CD4-positive, CD25-positive, alpha-beta regulatory T cell (primary cell): ENCODE results near the gene NPLOC4. TPM values are rescaled to one million over a fixed set of nuclear protein-coding genes. Genes with fewer than 3 reads are reported as not detected.

Source experiments
- ATAC-seq, 2 donors: fragments of 150-1000 bp; cut with Tn5 transposase; one replicate each; pipeline ENCODE4 v1.10.0; 2021; ENCODE audit warnings: low read depth in 2 of 2, moderate number of reproducible peaks in 2 of 2, moderate library complexity in 1 of 2
- DNase-seq, 3 donors: peaks; one replicate each; pipeline versions ENCODE4 v3.0.0 to v3.0.0-alpha.2; 2012 to 2022; ENCODE audit warnings: mixed read lengths in 1 of 3
- H3K27ac ChIP-seq: one replicate; pipeline ENCODE4 v1.7.0; 2013; ENCODE audit warnings: mild to moderate bottlenecking, low read length; ENCODE audit not compliant: insufficient read depth, poor library complexity, severe bottlenecking
- H3K27me3 ChIP-seq: one replicate; pipeline ENCODE4 v1.7.0; 2013; ENCODE audit warnings: low read length; ENCODE audit not compliant: control insufficient read depth, insufficient read depth
- H3K36me3 ChIP-seq: one replicate; pipeline ENCODE4 v1.7.0; 2013; ENCODE audit warnings: mild to moderate bottlenecking, low read length, moderate library complexity; ENCODE audit not compliant: control insufficient read depth, insufficient read depth
- H3K4me1 ChIP-seq: 2 replicates; pipeline ENCODE4 v1.7.0; 2013; ENCODE audit warnings: mild to moderate bottlenecking, low read length; ENCODE audit not compliant: insufficient read depth, control insufficient read depth, poor library complexity, severe bottlenecking
- H3K4me3 ChIP-seq: one replicate; pipeline ENCODE4 v1.7.0; 2013; ENCODE audit warnings: low read depth, mild to moderate bottlenecking, low read length, moderate library complexity
- H3K9me3 ChIP-seq, 2 experiments: 1 replicate in 1 of 2; 2 replicates in 1 of 2; pipeline ENCODE4 v1.7.0; 2013; ENCODE audit warnings: low read length in 2 of 2, mild to moderate bottlenecking in 1 of 2, moderate library complexity in 1 of 2; ENCODE audit not compliant: control insufficient read depth in 2 of 2
- H3K27ac Mint-ChIP-seq, 3 donors: one replicate each; pipeline ENCODE4 v1.8.0; 2020 to 2022; ENCODE audit warnings: mild to moderate bottlenecking in 3 of 3, mixed read lengths in 3 of 3, moderate library complexity in 2 of 3
- H3K27me3 Mint-ChIP-seq: one replicate; pipeline ENCODE4 v1.8.0; 2022; ENCODE audit warnings: mild to moderate bottlenecking, mixed read lengths
- H3K36me3 Mint-ChIP-seq: one replicate; pipeline ENCODE4 v1.8.0; 2020; ENCODE audit warnings: mixed read lengths
- H3K4me1 Mint-ChIP-seq, 4 donors: one replicate each; pipeline ENCODE4 v1.8.0; 2020 to 2022; ENCODE audit warnings: mixed read lengths in 4 of 4, mild to moderate bottlenecking in 1 of 4
- H3K4me3 Mint-ChIP-seq, 4 donors: one replicate each; pipeline ENCODE4 v1.8.0; 2020 to 2022; ENCODE audit warnings: mild to moderate bottlenecking in 4 of 4, mixed read lengths in 4 of 4, moderate library complexity in 3 of 4
- H3K9me3 Mint-ChIP-seq, 7 donors: one replicate each; pipeline ENCODE4 v1.8.0; 2020 to 2022; ENCODE audit warnings: mixed read lengths in 7 of 7, mild to moderate bottlenecking in 3 of 7, moderate library complexity in 2 of 7
- polyA plus RNA-seq, 4 donors: library from polyadenylated mRNA; unstranded; fragments of 300-500 nt; fragmentation: Illumina TruSeq; gene quantifications; one replicate each; pipeline ENCODE4 v1.2.3, GENCODE V29; 2021
- total RNA-seq: library from RNA; stranded (reverse); gene quantifications from one replicate; pipeline ENCODE4 v1.2.3, GENCODE V29; 2022

NPLOC4 gene
- total and polyA plus RNA-seq, 5 donors from 2014 or later, result 48.6 to 103 (median 51.9) TPM

DNA sequence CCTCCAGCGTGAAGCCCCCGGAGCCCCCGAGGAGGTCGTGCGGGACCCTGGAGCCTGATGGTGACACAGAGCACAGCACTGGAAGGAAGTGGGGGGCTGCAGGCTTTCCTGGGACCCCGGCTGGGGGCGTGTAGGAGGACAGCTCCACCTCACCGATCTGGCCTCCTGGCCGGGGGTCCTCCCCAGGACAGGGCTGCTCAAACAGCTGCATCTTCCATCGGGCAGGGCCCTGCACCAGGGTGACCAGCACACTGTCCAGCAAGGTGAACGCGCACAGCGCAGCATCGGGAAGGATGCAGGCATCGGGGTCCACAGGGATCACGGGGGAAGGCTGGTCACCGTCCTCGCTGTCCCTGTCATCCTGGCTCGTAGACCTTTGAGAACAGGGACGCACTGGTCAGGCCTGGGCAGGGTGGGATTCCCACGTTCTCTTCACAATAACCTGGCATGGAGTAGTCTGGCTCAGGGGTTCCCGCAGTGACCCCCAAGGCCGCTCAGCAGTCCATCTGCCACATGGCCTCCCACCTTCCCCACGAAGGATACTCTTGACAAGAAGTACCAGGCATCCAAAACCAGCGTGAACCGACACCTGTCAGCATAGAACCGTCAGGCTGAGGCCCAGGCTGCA lies 86.0 kb downstream of the NPLOC4 start:
- Histone ChIP-seq H3K4me1 (peaks cover 26% of the 10 kb centered on the region), H3K9me3 (no peaks in the 10 kb centered on the region), H3K4me3 (no peak overlapping the region), H3K27ac (no peak overlapping the region), H3K27me3 (no peaks in the 10 kb centered on the region), H3K36me3 (peaks cover 16% of the 10 kb centered on the region)
- peaks cover 10% of the 10 kb centered on the region for H3K36me3 Mint-ChIP-seq
- ATAC-seq (no peak), DNase-seq (no peak)
- H3K9me3 Mint-ChIP-seq, result no peaks in the 10 kb centered on the region
- H3K4me3 Mint-ChIP-seq, result peak overlapping the region; percentile 86 to 93 (median 92)
- peak overlapping the region; percentile 69 to 86 (median 78) for H3K27ac Mint-ChIP-seq
- H3K4me1 Mint-ChIP-seq, result peaks cover 0 to 42% (median 11%) of the 10 kb centered on the region in 4 donors
- H3K27me3 Mint-ChIP-seq, result peaks cover 5% of the 10 kb centered on the region

DNA sequence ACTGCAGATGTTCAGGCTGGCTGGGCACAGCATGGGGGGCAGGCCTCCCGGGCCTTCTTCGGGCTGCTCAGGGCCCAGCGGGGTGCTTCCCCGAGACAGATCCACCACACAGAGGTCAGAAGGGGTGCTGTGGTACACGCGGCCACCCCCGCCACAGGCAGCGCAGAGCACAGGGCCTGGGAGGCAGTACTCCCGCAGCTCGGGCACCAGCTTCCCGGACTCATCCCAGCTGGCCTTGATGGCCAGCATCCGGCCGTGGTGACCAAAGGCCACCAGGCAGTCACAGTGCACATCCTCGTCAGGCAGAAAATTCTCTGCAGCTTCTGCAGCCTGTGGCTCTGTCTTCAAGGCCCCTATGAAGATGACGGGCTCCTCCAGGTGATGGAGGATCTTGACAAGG lies 86.6 kb downstream of the NPLOC4 start:
- H3K27me3 ChIP-seq, result no peaks in the 10 kb centered on the region
- ATAC-seq, result no peak
- H3K36me3 Mint-ChIP-seq, result peaks cover 10% of the 10 kb centered on the region
- peaks cover 0 to 42% (median 12%) of the 10 kb centered on the region in 4 donors for H3K4me1 Mint-ChIP-seq
- no peaks in the 10 kb centered on the region for H3K9me3 Mint-ChIP-seq
- peaks cover 18% of the 10 kb centered on the region for H3K36me3 ChIP-seq
- peak overlapping the region in 2 of 3 donors; percentile 46 to 78 for H3K27ac Mint-ChIP-seq
- DNase-seq, result no peak
- H3K4me3 ChIP-seq, result no peak overlapping the region
- H3K4me1 ChIP-seq, result peaks cover 26% of the 10 kb centered on the region
- H3K27ac ChIP-seq, result no peak overlapping the region
- peaks cover 5% of the 10 kb centered on the region for H3K27me3 Mint-ChIP-seq
- peak overlapping the region; percentile 76 to 93 (median 88) for H3K4me3 Mint-ChIP-seq
- no peaks in the 10 kb centered on the region for H3K9me3 ChIP-seq

DNA sequence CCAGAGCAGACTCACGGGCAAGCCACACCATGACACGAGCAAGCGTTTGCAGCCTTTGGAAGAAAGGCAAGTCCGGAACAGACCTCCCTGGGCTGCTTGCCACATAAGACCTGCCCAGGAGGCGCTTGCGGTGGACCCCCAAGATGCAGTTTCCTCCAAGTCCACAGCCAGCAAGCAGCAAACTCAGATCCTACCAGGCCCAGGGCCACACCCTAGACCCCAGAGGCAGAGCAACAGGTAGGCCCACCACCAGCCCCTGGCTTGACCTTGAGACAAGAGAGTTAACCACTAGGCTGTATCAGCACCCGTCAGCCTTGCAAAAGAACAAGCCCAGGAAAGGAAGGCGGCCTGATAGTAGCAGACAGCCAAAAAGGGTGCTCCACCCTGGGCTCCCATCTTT lies 87.1 kb downstream of the NPLOC4 start:
- H3K36me3 ChIP-seq, result peaks cover 18% of the 10 kb centered on the region
- peaks cover 26% of the 10 kb centered on the region for H3K4me1 ChIP-seq
- H3K4me3 ChIP-seq, result no peak overlapping the region
- no peaks in the 10 kb centered on the region for H3K27me3 ChIP-seq
- no peaks in the 10 kb centered on the region for H3K9me3 ChIP-seq
- H3K27ac ChIP-seq, result no peak overlapping the region
- H3K9me3 Mint-ChIP-seq, result no peaks in the 10 kb centered on the region
- DNase-seq (no peak), ATAC-seq (no peak)
- peaks cover 5% of the 10 kb centered on the region for H3K27me3 Mint-ChIP-seq
- peaks cover 10% of the 10 kb centered on the region for H3K36me3 Mint-ChIP-seq
- H3K4me3 Mint-ChIP-seq, result peak overlapping the region; percentile 44 to 93 (median 81)
- peaks cover 0 to 42% (median 12%) of the 10 kb centered on the region in 4 donors for H3K4me1 Mint-ChIP-seq
- peak overlapping the region in 1 of 3 donors; percentile 46 for H3K27ac Mint-ChIP-seq

DNA sequence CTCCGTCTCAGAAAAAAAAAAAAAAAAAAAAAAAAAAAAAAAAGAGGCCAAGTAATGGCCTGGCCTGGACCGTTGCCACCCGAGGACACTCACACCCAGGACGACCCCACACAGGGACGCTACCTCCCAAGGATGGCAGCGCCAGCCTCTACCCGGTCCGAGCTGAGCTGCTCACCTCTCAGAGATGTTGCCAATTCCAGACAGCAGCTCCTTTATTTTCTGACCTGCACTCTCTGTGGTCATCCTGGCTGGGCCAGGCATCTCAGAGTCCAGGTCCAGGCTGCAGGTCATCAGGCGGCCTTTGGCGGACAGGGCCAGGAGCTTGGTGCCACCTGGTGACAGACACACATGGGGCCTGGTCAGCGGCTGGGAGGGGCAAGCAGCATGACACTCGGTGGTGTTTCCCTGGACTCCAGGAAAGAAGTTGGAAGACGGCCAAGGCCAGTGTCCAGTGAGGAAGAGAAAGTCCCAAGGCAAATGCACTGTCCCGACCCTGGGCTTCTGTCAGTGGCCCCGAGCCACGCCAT lies 87.8 kb downstream of the NPLOC4 start:
- no peak overlapping the region for H3K4me3 ChIP-seq

DNA sequence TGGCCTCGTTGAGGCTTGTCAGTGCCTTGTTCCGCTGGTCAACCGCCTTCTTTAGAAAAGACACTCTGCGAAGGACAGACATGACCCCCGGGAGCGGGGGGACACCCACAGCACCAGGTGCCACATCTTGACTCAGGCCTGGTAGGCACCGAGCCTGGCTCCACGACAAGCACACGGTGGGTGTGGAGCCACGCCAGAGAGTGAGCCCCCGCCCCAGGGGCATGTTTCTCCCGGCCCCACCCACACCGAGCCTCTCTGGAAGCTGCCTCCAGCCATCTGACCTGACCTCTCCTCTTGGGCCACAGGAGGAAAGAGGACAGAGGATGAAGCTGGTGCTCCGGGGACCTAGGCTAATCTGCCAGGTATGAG lies 89.3 kb downstream of the NPLOC4 start:
- peaks cover 12% of the 10 kb centered on the region for H3K4me1 ChIP-seq
- H3K4me3 Mint-ChIP-seq, result peak overlapping the region in 1 of 4 donors; percentile 47
- H3K36me3 Mint-ChIP-seq, result peaks cover 10% of the 10 kb centered on the region
- H3K27me3 ChIP-seq, result no peaks in the 10 kb centered on the region
- H3K9me3 Mint-ChIP-seq, result no peaks in the 10 kb centered on the region
- no peaks in the 10 kb centered on the region for H3K9me3 ChIP-seq
- no peak overlapping the region for H3K27ac Mint-ChIP-seq
- H3K36me3 ChIP-seq, result peaks cover 25% of the 10 kb centered on the region
- peaks cover 0 to 25% (median 6%) of the 10 kb centered on the region in 4 donors for H3K4me1 Mint-ChIP-seq
- H3K27me3 Mint-ChIP-seq, result no peaks in the 10 kb centered on the region
- no peak overlapping the region for H3K27ac ChIP-seq
- no peak for ATAC-seq
- DNase-seq, result no peak
- no peak overlapping the region for H3K4me3 ChIP-seq

More for the DNA sequence above, 87.8 kb downstream of the NPLOC4 start:
- peaks cover 10% of the 10 kb centered on the region for H3K36me3 Mint-ChIP-seq
- ATAC-seq, result no peak
- Histone ChIP-seq H3K4me1 (peaks cover 24% of the 10 kb centered on the region), H3K9me3 (no peaks in the 10 kb centered on the region), H3K36me3 (peaks cover 18% of the 10 kb centered on the region), H3K27me3 (no peaks in the 10 kb centered on the region), H3K27ac (no peak overlapping the region)
- H3K4me3 Mint-ChIP-seq, result peak overlapping the region; percentile 54 to 93 (median 72)
- peaks cover 0 to 37% (median 10%) of the 10 kb centered on the region in 4 donors for H3K4me1 Mint-ChIP-seq
- no peaks in the 10 kb centered on the region for H3K9me3 Mint-ChIP-seq
- peaks cover 3% of the 10 kb centered on the region for H3K27me3 Mint-ChIP-seq
- no peak overlapping the region for H3K27ac Mint-ChIP-seq
- no peak for DNase-seq

DNA sequence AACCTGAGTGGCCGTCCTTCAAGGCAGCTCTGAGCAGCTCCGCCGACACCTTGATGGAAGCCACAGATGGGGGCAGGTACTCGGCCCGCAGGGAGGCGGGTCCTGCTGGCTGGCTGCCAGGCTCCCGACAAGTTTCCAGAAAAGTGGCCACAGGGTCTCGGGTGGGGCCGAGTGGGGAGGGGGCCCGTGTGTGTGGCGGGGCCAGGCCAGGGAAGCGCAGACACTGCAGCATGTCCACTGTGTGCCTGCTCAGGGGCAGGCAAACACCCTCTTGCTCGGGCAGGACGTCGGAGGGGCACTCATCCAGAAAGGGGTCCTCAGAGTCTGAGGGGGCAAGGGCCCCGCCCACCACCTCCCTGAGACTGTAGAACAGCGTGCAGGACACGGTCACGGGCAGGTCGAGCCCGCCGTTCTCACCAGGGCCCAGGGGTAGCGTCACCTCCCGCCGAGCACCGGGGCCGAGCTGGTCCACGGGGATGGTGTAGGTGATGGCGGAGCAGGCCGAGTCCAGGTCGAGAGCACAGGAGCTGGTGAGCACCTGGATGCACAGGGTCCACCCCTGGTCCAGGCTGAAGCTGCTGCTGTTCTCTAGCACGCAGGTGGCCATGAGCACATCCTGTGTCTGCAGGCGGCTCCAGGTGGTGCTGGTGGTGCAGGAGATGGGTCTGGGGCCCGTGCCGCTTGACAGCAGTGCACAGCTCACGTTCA lies 89.9 kb downstream of the NPLOC4 start:
- ATAC-seq (no peak), DNase-seq (no peak)
- H3K27me3 ChIP-seq, result no peaks in the 10 kb centered on the region
- H3K27me3 Mint-ChIP-seq, result no peaks in the 10 kb centered on the region
- H3K9me3 Mint-ChIP-seq, result no peaks in the 10 kb centered on the region
- H3K27ac ChIP-seq, result no peak overlapping the region
- H3K4me1 ChIP-seq, result peaks cover 12% of the 10 kb centered on the region
- H3K4me3 Mint-ChIP-seq, result no peak overlapping the region
- no peaks in the 10 kb centered on the region for H3K9me3 ChIP-seq
- H3K27ac Mint-ChIP-seq, result peak overlapping the region in 1 of 3 donors; percentile 38
- peaks cover 0 to 25% (median 6%) of the 10 kb centered on the region in 4 donors for H3K4me1 Mint-ChIP-seq
- peaks cover 10% of the 10 kb centered on the region for H3K36me3 Mint-ChIP-seq
- H3K4me3 ChIP-seq, result no peak overlapping the region
- H3K36me3 ChIP-seq, result peaks cover 25% of the 10 kb centered on the region

DNA sequence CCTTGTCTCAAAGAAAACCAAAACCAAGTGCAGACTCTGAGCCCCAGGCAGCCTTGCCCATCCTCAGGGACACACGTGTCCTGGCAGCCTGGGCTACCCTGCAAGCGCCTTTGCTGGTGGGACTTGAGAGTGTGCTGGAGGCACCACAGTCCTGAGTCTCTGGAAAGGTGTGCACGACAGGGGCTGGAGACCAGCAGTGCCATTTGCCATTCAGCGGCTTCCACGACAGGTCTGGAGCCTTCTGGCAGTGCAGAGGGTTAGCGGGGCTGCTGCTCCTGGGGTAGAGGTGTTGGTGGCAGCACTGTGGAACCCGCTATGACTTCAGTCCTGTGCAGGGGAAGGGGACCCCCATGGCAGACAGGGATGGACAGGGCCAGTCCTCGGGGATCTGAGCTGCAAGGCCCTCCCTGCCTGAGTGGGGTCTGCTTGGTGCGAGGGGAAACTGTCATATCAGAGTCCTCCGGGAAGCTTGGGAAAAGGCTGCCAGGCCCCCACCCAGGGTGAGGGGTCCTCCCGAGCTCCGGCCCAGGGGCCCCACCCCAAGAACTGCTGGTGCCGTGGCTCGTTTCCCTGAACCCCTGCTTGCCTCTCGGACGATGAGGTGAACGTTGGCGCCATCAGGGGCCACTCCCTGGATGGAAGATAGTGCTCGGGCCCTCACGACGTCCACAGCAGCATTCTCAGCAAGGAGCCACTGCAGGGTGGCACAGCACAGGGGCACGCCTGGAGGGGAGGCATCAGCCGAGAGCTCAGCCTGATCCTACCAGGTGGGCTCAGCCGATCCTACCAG lies 91.6 kb downstream of the NPLOC4 start:
- H3K4me3 ChIP-seq, result no peak overlapping the region
- H3K27ac ChIP-seq, result no peak overlapping the region
- H3K9me3 Mint-ChIP-seq, result no peaks in the 10 kb centered on the region
- H3K4me1 ChIP-seq, result no peaks in the 10 kb centered on the region
- no peak for ATAC-seq
- H3K36me3 ChIP-seq, result peaks cover 25% of the 10 kb centered on the region
- H3K27me3 Mint-ChIP-seq, result no peaks in the 10 kb centered on the region
- H3K4me1 Mint-ChIP-seq, result peaks cover 0 to 13% (median 6%) of the 10 kb centered on the region in 4 donors
- H3K27ac Mint-ChIP-seq, result no peak overlapping the region
- no peak overlapping the region for H3K4me3 Mint-ChIP-seq
- H3K36me3 Mint-ChIP-seq, result peaks cover 14% of the 10 kb centered on the region
- H3K9me3 ChIP-seq, result no peaks in the 10 kb centered on the region
- H3K27me3 ChIP-seq, result no peaks in the 10 kb centered on the region
- no peak for DNase-seq
